WI38 (cell line): ENCODE data around the gene CC2D2B.

ENCODE experiments used
- H3K4me3 ChIP-seq: 2 replicates; pipeline ENCODE4 v1.5.1; 2011; ENCODE audit warnings: low read depth, mild to moderate bottlenecking, control low read depth, low read length
- TF ChIP-seq, protein P1 (sequence below): IDR thresholded peaks from 2 replicates; pipeline ENCODE4 v1.5.1; 2012; ENCODE audit warnings: low read depth, mild to moderate bottlenecking, control low read depth, low read length

The CC2D2B gene

DNA sequence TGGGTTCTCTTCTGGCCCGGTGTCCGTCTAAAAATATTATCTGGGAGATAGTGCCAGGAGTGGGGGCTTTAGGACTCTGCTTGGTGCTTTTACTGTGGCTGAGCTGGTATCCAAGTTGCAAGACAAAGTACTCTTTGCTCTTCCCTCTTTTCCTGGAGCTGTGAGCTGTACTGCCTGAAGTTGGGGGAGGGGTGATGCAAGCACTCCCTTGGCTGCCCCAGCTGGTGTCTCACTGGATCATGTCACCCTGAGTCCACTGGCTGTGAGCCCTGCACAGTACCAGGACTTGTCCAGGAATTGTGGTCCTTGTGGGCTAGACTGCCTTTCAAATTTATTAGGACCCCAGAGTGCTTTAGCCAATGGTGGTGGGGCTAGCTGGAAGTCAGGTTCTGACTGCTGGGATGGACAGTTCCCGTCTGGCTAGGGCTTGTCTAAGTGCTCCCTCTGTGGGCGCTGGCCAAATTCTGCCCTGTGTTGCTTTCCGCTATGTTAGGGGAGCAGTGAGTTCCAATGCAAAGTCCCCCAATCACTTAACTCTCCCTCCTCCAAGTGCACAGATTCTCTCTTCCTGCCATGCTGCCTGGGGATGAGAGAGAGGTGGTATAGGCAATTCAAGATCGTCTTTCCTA, 13.1 kb downstream of the CC2D2B start:
- no peak overlapping the region for H3K4me3 ChIP-seq
- TF ChIP-seq, protein P1, sequence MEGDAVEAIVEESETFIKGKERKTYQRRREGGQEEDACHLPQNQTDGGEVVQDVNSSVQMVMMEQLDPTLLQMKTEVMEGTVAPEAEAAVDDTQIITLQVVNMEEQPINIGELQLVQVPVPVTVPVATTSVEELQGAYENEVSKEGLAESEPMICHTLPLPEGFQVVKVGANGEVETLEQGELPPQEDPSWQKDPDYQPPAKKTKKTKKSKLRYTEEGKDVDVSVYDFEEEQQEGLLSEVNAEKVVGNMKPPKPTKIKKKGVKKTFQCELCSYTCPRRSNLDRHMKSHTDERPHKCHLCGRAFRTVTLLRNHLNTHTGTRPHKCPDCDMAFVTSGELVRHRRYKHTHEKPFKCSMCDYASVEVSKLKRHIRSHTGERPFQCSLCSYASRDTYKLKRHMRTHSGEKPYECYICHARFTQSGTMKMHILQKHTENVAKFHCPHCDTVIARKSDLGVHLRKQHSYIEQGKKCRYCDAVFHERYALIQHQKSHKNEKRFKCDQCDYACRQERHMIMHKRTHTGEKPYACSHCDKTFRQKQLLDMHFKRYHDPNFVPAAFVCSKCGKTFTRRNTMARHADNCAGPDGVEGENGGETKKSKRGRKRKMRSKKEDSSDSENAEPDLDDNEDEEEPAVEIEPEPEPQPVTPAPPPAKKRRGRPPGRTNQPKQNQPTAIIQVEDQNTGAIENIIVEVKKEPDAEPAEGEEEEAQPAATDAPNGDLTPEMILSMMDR: no peak

DNA sequence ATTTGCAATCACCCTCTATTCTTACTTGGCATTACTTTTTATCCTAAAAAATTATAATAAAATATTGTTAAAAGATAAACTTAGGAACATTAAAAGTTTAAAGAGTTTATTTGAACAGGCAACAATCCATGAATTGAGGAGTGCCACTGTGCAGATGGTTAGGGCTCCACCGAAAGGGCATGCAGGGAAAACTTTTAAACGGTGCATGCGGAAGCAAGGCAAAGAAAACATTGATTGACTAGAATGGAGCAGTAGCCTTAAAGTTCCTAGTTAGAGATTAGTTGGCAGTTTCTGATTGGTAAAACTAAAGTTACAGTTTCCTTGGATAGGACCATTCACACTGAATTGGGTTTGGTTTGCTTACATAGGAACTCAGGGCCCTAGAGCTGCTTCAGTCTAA, 17.3 kb downstream of the CC2D2B start:
- no peak overlapping the region for H3K4me3 ChIP-seq
- TF ChIP-seq, protein P1: no peak

DNA sequence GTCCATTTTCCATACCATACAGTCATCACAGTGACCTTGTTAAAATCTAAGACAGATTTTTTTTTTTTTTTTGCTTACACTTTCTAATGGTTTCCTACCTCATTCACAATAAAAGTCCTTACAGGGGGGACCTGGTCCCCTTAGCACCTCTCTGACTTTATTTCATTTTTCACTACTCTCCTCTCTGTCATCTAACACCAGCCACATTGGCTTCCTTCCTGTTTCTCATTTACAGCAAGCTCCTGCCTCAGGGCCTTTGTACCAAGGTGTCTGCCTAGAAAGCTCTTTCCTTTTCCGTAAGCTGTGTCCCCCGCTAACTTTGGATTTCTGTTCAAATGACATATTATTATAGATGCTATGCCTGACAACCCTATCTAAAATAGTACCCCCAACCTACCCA, 27.7 kb downstream of the CC2D2B start:
- TF ChIP-seq, protein P1: no peak

DNA sequence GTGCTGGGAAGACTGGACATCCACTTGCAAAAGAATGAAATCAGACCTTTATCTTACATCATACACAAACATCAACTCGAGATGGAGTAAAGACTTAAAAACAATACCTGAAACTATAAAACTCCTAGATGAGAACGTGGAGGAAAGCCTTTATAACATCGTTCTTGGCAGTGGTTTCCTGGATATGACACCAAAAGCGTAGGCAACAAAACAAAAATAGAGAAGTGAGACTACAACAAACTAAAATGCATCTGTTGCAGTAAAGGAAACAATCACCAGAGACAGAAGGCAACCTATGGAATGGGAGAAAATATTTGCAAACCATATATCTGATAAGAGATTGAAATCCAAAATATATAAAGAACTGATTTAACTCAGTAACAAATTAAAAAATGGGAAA, 33.3 kb downstream of the CC2D2B start:
- TF ChIP-seq, protein P1: no peak

More for the DNA sequence above, 27.7 kb downstream of the CC2D2B start:
- no peak overlapping the region for H3K4me3 ChIP-seq

DNA sequence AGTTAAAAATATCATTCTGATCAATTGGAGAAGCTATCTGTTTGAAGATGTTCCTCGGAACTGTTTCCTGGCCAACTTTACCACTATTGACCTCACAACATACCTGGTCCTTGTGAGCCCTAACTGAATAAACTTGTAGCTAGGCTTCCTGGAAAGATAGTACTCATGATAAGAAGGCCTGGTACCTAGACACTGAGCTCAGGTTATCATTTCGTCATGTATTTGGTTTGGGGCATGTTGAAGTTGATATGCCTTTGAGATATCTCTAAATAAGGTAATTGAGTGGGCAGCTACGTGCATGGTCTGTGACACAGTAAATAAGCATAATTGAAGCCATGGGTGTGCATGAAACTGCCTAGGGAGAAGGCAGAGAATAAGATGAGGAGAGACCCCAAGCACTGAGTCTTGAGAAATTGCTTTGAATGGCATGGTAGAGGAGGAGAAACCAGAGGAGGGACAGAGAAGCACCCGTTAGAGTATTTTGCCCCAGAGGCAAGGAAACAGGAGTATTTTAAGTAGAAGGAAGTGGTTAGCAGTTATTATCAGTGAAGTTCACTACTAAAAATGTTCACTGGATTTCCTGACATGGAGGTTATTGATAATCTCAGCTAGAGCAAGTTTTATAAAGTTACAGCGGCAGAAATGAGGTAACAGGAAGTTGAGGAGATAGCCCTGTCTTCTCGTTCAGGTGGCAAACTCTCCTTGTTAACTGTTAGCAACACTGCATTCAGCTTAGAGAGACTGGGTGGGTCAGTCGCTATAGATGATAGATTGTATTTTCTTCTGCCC, 55.6 kb downstream of the CC2D2B start:
- H3K4me3 ChIP-seq: no peak overlapping the region
- TF ChIP-seq, protein P1: no peak

More for the DNA sequence above, 33.3 kb downstream of the CC2D2B start:
- no peak overlapping the region for H3K4me3 ChIP-seq

DNA sequence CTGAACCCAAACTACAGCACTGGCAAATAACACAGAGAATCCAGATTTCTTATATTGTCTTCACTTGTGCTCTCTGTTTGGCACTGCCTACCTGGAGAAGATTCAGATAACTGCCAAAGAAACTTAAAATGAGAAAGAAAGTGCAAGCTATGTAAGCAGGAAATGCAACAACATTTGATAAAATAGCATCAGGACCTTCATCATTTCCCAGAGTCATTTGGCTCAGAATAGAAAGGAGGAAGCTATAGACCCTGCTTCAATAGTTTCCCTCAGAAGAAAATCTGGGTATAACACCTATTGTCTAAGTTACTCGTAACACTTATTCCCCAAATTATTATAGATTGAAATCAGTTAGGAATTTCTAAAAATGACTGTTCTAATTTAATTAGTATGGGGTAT, 56.2 kb downstream of the CC2D2B start:
- H3K4me3 ChIP-seq: no peak overlapping the region
- TF ChIP-seq, protein P1: no peak

DNA sequence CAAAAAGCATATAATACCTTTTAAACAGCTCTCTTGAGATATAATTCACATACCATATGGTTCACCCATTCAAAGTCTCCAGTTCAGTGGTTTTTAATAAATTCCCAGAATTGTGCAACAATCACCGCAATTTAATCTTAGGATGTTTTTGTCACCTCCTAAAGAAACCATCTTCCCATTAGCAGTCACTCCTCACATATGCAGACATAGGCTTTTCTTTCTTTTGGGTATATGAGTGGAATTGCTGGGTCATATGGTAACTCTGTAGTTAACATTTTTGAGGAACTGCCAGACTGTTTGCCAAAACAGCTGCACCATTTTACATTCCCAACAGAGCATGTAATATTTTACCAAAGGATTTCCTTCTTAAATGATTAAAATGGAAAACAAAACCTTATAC, 57.0 kb downstream of the CC2D2B start:
- H3K4me3 ChIP-seq: no peak overlapping the region
- TF ChIP-seq, protein P1: no peak
